ENCODE results near the gene ANTXRL.

DNA sequence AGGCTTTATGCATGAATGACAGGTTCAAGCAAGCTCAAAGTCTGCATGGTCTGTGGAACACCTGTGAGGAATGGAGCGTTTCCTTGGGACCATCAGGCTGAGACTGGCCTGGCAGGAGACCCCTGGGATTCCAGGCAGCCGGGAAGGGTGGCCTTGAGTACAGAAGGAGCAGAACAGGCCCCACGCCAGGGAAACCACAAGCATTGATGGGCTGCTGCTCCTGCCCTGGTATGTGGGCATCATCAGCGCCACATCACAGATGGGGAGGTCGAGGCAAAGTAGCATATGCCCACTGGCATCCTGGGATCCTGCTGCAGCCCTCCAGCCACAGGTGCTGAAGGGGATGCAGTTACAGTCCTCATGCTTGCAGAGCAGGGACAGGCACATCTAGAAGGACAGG, 40.9 kb downstream of the ANTXRL start:
- TF ChIP-seq CTCF (IDR thresholded peaks at IDR 0.05) (no peak), TCF12 (IDR thresholded peaks at IDR 0.05) (no peak), JUND (IDR thresholded peaks at IDR 0.05) (no peak), RFX5 (IDR thresholded peaks at IDR 0.05; ENCODE audit: low read length) (no peak), POLR2AphosphoS5 (IDR thresholded peaks at IDR 0.05; ENCODE audit: low read depth, low read length) (no peak), USF1 (IDR thresholded peaks at IDR 0.05; ENCODE audit: borderline replicate concordance, low read depth) (no peak)
- TF ChIP-seq, protein P1, sequence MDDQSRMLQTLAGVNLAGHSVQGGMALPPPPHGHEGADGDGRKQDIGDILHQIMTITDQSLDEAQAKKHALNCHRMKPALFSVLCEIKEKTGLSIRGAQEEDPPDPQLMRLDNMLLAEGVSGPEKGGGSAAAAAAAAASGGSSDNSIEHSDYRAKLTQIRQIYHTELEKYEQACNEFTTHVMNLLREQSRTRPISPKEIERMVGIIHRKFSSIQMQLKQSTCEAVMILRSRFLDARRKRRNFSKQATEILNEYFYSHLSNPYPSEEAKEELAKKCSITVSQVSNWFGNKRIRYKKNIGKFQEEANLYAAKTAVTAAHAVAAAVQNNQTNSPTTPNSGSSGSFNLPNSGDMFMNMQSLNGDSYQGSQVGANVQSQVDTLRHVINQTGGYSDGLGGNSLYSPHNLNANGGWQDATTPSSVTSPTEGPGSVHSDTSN (IDR thresholded peaks at IDR 0.05), result no peak
- TF ChIP-seq, protein P2, sequence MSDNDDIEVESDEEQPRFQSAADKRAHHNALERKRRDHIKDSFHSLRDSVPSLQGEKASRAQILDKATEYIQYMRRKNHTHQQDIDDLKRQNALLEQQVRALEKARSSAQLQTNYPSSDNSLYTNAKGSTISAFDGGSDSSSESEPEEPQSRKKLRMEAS (IDR thresholded peaks at IDR 0.05; ENCODE audit: low read depth), result no peak
